Effector memory CD8-positive, alpha-beta T cell (primary cell): ENCODE data around the gene SEL1L2.
A peak's percentile ranks its signal among the peaks of the same experiment; 100 is the strongest.

ENCODE experiments used
- ATAC-seq: fragments of 150-1000 bp; cut with Tn5 transposase; replicated peaks from 2 replicates; pipeline ENCODE4 v1.10.0; 2021; ENCODE audit warnings: mild to moderate bottlenecking, moderate library complexity
- DNase-seq, 3 experiments: peaks; one replicate each; pipeline ENCODE4 v3.0.0; 2021
- H3K27ac Mint-ChIP-seq, 2 donors: one replicate each; pipeline ENCODE4 v1.8.0; 2022; ENCODE audit warnings: mild to moderate bottlenecking in 2 of 2, mixed read lengths in 2 of 2, moderate library complexity in 2 of 2
- H3K27me3 Mint-ChIP-seq, 2 donors: one replicate each; pipeline ENCODE4 v1.8.0; 2022; ENCODE audit warnings: mixed read lengths in 2 of 2
- H3K36me3 Mint-ChIP-seq: one replicate; pipeline ENCODE4 v1.8.0; 2022; ENCODE audit warnings: mild to moderate bottlenecking, moderate library complexity, mixed read lengths; ENCODE audit not compliant: insufficient read depth
- H3K4me1 Mint-ChIP-seq, 2 donors: one replicate each; pipeline ENCODE4 v1.8.0; 2022; ENCODE audit warnings: low read depth in 2 of 2, mixed read lengths in 2 of 2
- H3K4me3 Mint-ChIP-seq, 2 donors: one replicate each; pipeline ENCODE4 v1.8.0; 2022; ENCODE audit warnings: mild to moderate bottlenecking in 2 of 2, mixed read lengths in 2 of 2, moderate library complexity in 2 of 2
- H3K9me3 Mint-ChIP-seq, 2 donors: one replicate each; pipeline ENCODE4 v1.8.0; 2022; ENCODE audit warnings: mixed read lengths in 2 of 2

The SEL1L2 gene

DNA sequence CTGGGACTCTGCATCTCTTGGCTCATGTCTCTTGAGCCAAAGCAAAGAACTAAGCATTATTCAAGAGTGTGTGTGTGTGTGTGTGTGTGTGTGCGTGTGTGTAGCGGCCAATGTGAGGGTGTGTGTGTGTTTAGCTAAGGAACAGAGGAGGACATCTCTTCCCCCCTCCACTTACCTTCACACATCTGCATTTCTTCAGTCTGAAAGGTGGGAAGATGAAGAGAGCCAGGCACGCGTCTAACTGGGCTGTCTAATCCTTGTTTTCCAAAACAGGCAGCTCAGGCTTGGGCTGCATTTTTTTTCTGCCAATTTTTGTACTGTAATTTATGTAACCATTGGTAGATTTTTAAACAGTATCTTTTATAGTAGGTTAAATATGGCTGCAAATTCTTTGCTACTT is 146.1 kb downstream of the SEL1L2 start:
- DNase-seq (no peak), ATAC-seq (no peak)
- Mint-ChIP-seq H3K27ac (no peak overlapping the region), H3K36me3 (no peaks in the 10 kb centered on the region), H3K4me3 (no peak overlapping the region), H3K27me3 (peaks cover 0 to 46% of the 10 kb centered on the region in 2 donors), H3K4me1 (no peaks in the 10 kb centered on the region), H3K9me3 (no peaks in the 10 kb centered on the region)

DNA sequence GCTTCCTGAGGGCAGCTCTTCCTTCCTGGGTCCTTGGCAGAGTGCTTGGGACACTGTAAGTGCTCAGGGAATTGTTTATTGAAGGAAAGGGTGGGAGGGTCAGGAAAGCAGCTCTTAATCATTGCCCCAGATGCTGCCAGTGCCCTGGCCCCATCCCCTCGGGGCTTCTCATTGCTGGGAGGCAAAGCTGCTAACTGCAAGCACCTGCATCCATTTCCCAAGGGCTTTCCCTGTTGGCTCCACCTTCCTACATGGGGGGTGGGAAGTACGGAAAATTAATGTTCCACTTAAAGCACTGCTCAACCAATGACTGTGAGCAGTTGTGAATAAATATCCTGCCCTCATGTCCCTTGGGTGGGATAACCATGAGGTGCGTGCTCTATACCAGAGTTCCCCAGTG is 149.2 kb downstream of the SEL1L2 start:
- Mint-ChIP-seq H3K27me3 (peaks cover 9 to 56% of the 10 kb centered on the region in 2 donors), H3K27ac (no peak overlapping the region), H3K4me1 (no peaks in the 10 kb centered on the region), H3K36me3 (no peaks in the 10 kb centered on the region), H3K4me3 (no peak overlapping the region), H3K9me3 (no peaks in the 10 kb centered on the region)
- no peak for DNase-seq
- ATAC-seq, result no peak

DNA sequence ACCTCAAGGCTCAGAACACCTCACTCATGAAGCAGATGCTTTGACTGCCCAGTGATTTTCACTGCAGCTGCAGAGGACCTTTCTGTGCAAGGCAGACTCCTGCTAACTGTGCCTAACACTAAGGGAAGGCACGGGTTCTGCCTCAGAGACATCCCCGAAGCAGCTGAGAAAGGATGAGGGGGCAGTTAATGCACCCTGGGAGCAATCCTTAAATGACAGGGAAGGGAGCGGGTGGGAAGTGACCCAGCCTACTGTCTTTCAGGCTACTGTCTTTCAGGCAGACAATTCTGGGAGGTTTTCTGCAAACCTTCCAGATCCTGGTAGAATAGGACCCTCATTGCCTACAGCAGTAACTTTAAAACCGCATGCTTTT is 150.3 kb downstream of the SEL1L2 start:
- Mint-ChIP-seq H3K27ac (no peak overlapping the region), H3K9me3 (no peaks in the 10 kb centered on the region), H3K36me3 (no peaks in the 10 kb centered on the region), H3K4me3 (no peak overlapping the region), H3K27me3 (peaks cover 18 to 64% of the 10 kb centered on the region in 2 donors), H3K4me1 (no peaks in the 10 kb centered on the region)
- DNase-seq, result no peak
- ATAC-seq, result no peak

DNA sequence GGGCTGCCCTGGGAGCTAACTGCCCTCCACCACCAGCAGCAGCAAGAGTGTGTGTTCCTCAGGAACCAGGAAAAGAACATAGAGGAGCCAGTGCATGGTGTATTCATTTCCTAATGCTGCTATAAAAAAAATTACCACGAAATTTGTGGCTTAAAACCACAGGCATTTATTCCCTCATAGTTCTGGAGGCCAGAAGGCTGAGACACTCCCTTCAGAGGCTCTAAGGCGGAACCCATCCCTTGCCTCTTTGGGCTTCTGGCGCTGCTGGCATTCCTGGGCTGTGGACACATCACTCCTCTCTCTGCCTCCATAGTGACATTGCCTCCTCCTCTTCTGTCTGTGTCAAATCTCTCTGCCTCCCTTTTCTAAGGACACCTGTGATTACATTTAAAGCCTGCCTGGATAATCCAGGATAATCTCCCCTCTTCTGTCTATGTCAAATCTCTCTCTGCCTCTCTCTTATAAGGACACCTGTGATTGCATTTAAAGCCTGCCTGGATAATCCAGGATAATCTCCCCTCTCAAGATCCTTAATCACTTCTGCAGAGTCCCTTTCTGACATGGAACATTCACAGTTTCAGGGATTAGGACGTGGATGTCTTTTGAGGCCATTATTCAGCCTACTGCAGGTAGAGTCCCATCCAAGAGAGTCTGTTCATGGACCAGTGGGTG is 150.9 kb downstream of the SEL1L2 start:
- no peak for ATAC-seq
- no peaks in the 10 kb centered on the region for H3K9me3 Mint-ChIP-seq
- H3K27ac Mint-ChIP-seq, result no peak overlapping the region
- DNase-seq, result no peak
- H3K27me3 Mint-ChIP-seq, result peaks cover 18 to 64% of the 10 kb centered on the region in 2 donors
- no peaks in the 10 kb centered on the region for H3K4me1 Mint-ChIP-seq
- H3K36me3 Mint-ChIP-seq, result no peaks in the 10 kb centered on the region
- no peak overlapping the region for H3K4me3 Mint-ChIP-seq

DNA sequence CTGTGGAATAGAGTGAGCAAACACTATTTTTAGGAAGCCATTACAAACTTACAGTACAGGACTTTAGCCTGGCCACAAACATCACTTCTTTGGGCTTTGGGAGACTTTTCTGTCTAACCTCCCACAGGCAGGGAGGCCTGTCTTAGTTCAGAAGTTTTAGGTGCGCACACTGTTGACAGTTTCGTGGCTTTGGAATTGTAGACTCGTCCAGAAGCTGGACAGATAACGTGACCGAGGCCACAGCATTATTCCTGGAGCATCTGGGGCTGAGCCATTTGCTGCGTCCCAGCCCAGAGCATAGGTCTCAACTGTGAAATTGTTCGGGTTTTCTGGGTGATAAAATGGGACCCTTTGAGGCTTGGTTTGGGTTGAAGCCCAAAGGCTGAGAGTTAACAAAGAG is 151.8 kb downstream of the SEL1L2 start:
- Mint-ChIP-seq H3K27ac (no peak overlapping the region), H3K27me3 (peaks cover 18 to 62% of the 10 kb centered on the region in 2 donors), H3K9me3 (no peaks in the 10 kb centered on the region), H3K36me3 (no peaks in the 10 kb centered on the region), H3K4me3 (no peak overlapping the region), H3K4me1 (no peaks in the 10 kb centered on the region)
- no peak for DNase-seq
- no peak for ATAC-seq

DNA sequence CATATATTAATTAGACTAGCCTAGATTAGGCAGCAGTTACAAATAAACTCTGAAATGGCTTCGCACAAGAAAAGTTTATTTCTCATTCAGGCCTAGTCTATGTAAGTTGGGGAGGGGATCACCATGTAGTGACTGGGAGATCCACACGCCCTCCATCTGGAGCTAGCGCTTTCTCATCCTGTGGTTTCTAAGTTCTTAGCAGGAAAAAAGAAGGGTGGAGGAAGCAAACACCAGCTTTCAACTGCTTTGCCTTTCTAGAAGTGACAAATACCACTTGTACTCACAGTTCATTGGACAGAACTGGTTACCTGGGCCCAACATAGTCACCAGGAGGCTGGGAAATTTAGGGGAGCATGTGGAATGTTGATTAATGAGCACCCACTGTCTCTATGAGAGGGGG is 158.9 kb downstream of the SEL1L2 start:
- Mint-ChIP-seq H3K27me3 (peaks cover 11 to 37% of the 10 kb centered on the region in 2 donors), H3K27ac (no peak overlapping the region), H3K36me3 (no peaks in the 10 kb centered on the region), H3K9me3 (no peaks in the 10 kb centered on the region), H3K4me1 (no peaks in the 10 kb centered on the region), H3K4me3 (no peak overlapping the region)
- ATAC-seq, result no peak
- no peak for DNase-seq

DNA sequence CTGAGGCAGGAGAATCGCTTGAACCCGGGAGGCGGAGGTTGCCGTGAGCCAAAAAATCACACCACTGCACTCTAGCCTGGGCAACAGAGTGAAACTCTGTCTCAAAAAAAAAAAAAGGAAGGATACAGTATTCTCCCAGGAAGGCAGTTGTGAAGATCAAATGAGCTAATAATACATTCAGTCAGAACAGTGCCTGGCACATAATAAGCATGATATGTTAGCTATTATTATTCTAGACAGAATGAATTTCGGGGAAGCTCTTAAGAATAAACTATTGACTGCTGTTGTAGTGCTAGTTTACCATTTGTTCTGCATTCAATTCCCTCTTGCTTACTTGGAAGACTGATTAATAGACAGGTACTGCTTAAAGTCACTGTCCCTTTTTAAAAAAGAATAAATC is 164.9 kb downstream of the SEL1L2 start:
- H3K4me3 Mint-ChIP-seq, result no peak overlapping the region
- peaks cover 0 to 31% of the 10 kb centered on the region in 2 donors for H3K27me3 Mint-ChIP-seq
- DNase-seq, result no peak
- no peaks in the 10 kb centered on the region for H3K36me3 Mint-ChIP-seq
- H3K4me1 Mint-ChIP-seq, result no peaks in the 10 kb centered on the region
- ATAC-seq, result no peak
- H3K27ac Mint-ChIP-seq, result no peak overlapping the region
- no peaks in the 10 kb centered on the region for H3K9me3 Mint-ChIP-seq

DNA sequence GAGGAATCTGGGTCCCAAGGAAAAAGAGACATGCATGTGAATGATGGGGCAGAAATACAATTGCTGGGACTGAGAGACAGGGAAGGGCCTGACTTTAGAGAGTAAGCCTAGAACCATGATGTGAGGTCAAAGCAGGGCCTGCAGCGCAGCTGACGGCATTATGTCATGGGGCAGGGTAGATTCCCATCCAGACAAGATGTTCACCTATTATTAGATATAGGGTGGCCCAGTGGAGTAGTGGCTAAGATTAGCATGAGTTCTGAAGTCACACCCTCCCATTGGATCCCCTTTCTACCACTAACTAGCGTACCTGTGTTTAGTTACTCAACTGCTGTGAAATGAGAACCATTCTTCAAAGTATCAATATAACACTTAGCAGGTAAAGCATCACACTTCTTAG is 166.0 kb downstream of the SEL1L2 start:
- ATAC-seq, result no peak
- Mint-ChIP-seq H3K36me3 (no peaks in the 10 kb centered on the region), H3K27ac (no peak overlapping the region), H3K4me1 (no peaks in the 10 kb centered on the region), H3K27me3 (peaks cover 0 to 25% of the 10 kb centered on the region in 2 donors), H3K9me3 (no peaks in the 10 kb centered on the region), H3K4me3 (no peak overlapping the region)
- no peak for DNase-seq

DNA sequence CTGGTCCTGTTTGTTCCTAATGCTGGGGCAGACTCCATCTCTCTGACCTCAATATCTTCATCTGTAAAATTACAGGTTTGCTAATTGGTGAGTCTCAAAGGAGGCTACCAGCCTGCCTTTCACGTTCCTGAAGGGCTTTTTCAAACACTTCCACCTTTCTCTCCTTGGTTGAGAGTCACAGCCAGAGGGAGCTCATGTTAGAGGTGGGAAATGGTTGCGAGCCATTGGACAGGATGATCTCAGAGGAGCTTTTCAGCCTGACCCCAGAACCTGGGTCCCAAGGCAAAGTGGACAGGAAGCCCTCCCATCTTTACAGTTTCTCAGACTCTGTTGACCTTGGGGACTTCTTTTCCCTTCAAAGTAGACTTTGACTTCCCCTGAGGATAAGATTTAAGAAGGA is 168.0 kb downstream of the SEL1L2 start:
- no peak overlapping the region for H3K4me3 Mint-ChIP-seq
- H3K4me1 Mint-ChIP-seq, result no peaks in the 10 kb centered on the region
- peaks cover 15% of the 10 kb centered on the region for H3K36me3 Mint-ChIP-seq
- H3K9me3 Mint-ChIP-seq, result no peaks in the 10 kb centered on the region
- peaks cover 0 to 14% of the 10 kb centered on the region in 2 donors for H3K27me3 Mint-ChIP-seq
- ATAC-seq, result no peak
- no peak overlapping the region for H3K27ac Mint-ChIP-seq
- no peak for DNase-seq

DNA sequence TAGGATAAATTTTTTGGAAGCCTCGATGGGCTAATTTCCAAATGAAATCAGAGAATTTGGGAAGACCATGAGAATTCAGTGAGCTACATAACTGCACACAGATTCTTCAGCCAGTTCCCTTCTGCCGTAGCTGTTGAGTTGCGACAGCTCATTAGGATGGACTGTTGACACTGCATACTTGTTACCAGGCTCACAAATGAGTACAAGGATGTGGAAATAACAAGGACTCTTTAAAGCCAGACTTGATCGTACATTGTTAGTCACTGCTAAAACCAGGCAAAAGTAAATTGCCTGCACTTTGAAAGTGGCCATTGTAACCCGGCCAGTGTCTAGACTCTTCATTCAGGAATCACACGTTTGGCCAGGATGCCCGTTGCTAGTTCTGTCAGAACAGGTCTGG is 168.5 kb downstream of the SEL1L2 start:
- Mint-ChIP-seq H3K9me3 (no peaks in the 10 kb centered on the region), H3K27me3 (peaks cover 0 to 8% of the 10 kb centered on the region in 2 donors), H3K36me3 (peaks cover 20% of the 10 kb centered on the region), H3K27ac (no peak overlapping the region), H3K4me3 (no peak overlapping the region), H3K4me1 (no peaks in the 10 kb centered on the region)
- ATAC-seq (no peak), DNase-seq (no peak)

DNA sequence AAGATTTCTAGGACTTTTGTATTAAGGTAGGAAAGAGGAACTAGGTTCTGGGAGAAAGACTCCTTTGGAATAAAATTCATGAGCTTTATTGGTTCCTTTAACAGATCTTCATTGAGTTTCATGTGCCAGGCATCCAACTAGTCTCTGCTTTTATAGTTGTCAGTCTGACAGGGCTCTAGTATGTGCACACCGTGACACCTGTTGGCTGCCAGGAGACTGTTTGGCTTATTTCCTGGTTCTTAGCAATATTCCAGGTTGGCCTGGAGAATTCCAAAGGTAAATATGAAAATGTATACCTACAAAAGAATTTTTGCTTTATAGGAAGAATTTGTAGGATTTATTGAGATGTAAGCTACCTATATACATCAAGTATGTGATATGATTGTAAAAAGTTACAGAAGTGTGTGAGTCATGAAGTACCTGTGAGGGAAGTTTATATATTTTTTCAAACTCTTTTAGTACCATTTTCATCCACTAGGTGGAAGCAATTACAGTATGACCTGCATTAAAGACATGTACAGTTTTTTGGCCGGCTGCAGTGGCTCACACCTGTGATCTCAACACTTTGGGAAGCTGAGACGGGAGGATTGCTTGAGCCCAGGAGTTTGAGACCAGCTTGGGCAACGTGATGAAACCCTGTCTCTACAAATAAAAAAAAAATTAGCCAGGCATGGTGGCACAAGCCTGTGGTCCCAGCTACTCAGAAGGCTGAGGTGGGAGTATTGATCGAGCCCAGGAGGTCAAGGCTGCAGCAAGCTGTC is 170.3 kb downstream of the SEL1L2 start:
- H3K4me3 Mint-ChIP-seq, result no peak overlapping the region
- ATAC-seq (peak; percentile 67), DNase-seq (peak in 1 of 3 experiments; percentile 3)
- H3K36me3 Mint-ChIP-seq, result peaks cover 28% of the 10 kb centered on the region
- H3K4me1 Mint-ChIP-seq, result no peaks in the 10 kb centered on the region
- H3K9me3 Mint-ChIP-seq, result no peaks in the 10 kb centered on the region
- no peaks in the 10 kb centered on the region for H3K27me3 Mint-ChIP-seq
- H3K27ac Mint-ChIP-seq, result no peak overlapping the region

DNA sequence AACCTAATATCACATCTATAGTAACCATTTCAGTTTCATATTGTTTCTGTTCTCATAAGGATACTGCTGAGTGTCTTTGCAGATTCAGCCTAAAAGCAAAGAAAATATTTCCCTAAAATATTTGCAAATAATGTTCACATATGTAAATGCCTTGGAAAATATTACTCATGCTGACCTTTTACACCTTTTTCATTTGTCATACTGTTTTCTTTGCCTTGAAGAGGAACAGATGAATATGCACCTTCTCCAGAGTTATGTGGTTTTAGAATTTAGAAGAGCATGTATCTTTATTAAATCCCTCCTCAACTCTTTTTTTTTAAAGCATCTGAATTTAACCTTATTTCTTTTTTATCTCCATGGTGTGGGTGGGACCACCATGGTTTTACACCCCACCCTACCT is 173.1 kb downstream of the SEL1L2 start:
- Mint-ChIP-seq H3K27me3 (no peaks in the 10 kb centered on the region), H3K4me3 (no peak overlapping the region), H3K4me1 (no peaks in the 10 kb centered on the region), H3K9me3 (no peaks in the 10 kb centered on the region), H3K36me3 (peaks cover 28% of the 10 kb centered on the region), H3K27ac (peak overlapping the region in 1 of 2 donors; percentile 32)
- DNase-seq (no peak), ATAC-seq (no peak)

DNA sequence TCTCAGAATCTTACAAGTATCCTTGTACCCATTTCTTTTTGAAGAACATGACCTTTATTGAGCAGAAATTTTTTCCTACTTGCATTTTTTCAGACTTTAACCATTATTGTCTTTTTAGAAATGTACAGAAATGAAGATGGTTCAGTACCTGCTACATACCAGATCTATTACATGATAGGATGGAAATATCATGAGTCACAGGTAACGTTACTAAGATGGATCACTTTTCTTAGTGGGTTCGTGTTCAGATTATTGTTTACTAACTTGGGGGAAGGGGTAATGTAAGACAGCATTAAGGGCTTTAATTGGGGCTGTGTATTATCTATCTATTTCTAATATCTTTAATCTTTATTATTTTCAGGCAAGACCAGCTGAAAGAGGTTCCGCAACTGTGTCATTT is 173.7 kb downstream of the SEL1L2 start:
- Mint-ChIP-seq H3K4me3 (no peak overlapping the region), H3K4me1 (no peaks in the 10 kb centered on the region), H3K9me3 (no peaks in the 10 kb centered on the region), H3K27ac (no peak overlapping the region), H3K27me3 (no peaks in the 10 kb centered on the region), H3K36me3 (peaks cover 28% of the 10 kb centered on the region)
- DNase-seq, result no peak
- no peak for ATAC-seq

DNA sequence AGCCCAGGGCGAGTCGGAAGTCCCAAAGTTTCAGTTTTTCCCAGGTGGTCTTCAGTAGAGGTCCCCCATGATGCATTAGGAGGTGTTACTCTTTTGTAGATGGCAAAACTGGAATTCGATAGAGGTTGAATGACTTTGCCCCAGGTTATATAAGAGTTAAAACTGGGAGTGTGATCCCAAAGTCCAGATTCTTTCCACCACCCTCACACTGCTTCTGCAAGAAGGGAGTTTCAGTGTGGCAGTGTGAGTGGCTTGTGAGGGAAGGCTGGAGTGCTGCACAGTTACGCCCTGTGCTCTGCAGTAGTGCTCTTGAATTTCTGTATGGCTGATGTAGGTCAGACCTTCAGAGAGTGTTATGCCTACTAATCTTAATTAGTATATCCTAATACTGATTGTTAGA is 175.7 kb downstream of the SEL1L2 start:
- no peaks in the 10 kb centered on the region for H3K4me1 Mint-ChIP-seq
- no peak overlapping the region for H3K4me3 Mint-ChIP-seq
- no peaks in the 10 kb centered on the region for H3K9me3 Mint-ChIP-seq
- H3K36me3 Mint-ChIP-seq, result peaks cover 28% of the 10 kb centered on the region
- no peak overlapping the region for H3K27ac Mint-ChIP-seq
- no peaks in the 10 kb centered on the region for H3K27me3 Mint-ChIP-seq
- DNase-seq, result no peak
- ATAC-seq, result no peak
